ENCODE measurements around the gene IQSEC1.

Gene IQSEC1

DNA sequence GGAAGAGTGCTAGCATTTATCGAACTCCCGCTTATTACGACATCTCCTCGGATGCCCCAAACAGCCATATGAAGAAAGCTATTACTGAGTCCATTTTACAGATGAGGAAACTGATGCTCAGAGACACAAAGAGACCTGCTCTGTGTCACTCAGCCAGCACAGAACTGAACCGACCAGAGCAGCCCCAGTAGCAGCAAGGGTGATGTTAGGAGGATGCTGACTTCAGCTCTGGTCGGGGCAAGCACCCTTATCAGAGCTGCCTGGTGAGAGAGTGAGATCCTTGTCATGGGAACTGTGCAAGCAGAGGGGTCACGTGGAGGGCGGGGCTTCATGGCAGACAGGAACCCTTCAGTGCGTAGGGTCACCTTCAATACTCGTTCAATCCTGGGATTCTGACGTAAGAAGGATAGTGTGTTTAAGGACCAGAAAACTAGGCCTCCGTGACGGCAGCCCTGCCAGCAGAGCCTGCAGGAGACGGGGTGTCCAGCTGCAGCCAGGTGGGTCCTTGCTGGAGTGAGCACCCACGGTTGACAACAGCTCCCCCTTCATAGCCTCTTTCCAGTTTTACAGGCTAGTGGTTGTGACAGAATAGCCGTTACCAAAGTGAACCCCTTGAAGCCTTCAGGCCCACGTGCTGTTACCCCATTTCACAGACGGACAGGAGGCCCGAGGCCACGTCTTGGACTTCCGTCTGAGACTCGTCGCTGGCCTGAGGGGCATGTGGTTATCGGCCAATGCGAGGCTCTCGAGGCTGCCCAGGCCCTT is 12.0 kb upstream of the IQSEC1 start:
- DNase-seq = no peak

DNA sequence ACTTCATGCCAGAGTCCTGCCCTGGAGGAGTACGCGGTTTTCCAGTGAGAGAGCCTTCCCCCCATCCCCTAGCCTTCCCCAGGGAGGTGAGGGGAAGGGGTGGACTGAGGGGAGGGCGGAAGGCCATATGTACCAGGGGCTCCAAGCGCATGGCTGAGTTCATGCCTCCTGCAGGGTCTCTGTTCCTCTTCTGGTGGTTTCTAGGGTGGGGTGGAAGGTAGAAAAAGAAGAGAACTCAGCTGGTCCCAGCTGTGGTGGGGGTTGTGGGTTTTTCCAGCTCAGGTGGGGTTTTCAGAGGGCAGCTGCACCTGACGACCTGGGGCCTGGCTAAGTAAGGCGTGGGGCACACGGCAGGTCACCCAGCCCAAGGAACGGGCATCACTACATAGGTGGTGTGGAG is 10.7 kb upstream of the IQSEC1 start:
- DNase-seq = no peak

DNA sequence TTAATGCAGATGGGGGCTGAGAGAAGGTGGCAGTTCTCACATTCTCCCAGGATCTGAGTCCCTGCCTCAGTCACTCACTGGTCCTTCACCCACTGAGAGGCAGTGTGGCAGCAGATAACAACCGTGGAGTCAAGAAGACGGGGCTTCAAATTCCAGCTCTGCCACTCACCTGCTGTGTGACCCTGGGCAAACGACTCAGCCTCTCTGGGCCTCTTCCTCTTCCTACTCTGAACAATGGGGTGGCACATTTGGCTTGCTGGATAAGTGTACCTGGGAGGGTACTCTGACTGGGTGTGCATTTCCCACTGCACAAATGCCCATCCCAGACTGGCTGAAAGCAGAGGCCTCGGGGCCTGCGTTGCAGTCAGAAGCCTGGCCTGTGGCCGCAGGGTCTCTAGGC is 10.0 kb upstream of the IQSEC1 start:
- DNase-seq = no peak

DNA sequence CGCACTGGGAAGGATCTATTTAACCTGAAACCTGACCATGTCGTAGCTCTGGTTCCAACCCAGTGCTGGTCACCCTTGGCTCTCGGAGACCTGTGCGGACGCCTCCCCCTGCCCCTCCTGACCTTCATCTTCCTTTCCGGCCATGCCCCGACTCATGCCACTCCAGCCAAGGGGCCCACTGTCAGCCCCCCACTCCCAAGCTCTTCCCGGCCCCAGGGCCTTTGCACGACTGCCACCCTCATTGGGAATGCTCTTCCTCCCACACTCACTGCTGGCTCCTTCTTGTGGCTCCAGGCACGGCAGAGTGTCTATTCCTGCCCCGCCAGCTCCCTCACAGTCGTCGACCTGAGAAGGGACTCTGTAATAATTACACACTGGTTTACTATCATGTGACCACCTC is 9.4 kb upstream of the IQSEC1 start:
- no peak for DNase-seq

DNA sequence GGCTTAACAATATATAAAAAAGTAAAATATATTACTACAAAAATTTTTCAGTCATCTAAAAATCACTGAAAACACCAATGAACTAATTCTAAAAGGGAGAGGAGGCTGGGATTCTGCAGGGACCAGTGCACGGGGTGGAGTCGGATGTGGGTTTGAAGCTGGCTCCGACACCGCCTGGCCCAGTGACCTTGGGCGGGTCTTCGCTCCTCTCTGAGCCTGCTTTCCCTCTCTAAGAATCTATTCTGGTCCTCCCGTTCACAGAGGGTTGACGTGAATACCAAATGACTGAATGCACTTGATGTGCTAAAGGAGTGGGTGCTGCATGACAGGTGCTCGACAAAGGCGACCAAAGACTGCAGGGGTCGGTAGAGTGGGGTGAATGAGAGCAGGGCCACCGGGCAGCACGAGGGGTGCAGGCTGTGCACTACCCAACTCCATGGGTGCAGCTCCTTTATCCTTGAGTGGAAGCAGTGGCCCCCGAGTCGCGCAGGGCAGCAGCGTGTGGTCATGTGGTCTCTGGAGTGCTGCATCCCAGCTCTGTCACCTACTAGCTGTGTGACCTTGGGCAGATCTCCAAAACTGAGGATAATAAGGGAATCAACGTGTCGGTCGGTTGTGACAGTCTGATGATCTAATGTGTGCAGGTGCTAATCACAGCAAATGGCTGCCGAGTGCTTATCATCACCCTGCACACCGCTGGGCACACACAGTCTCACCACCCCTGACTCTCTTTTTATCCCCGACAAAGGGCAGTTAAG is 8.6 kb upstream of the IQSEC1 start:
- no peak for DNase-seq

DNA sequence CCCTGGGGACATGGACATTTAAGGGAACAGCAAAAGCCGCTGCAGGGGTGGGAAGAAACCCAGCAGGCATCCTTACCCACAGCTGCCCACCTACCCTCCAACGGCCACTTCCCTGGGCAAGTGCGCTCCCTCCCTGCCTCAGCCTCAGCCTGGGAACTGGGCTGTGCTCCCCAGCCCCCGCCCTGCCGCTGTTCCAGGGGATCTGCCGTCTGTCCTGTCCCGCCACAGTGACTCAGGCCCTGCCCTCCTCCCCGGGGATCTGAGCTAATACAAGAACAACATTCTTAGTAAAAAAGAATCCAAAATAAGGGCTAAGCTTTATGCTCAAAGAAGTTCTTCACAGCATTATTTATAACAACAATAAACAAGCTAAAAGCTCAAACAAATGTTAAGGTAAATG is 7.4 kb upstream of the IQSEC1 start:
- no peak for DNase-seq

DNA sequence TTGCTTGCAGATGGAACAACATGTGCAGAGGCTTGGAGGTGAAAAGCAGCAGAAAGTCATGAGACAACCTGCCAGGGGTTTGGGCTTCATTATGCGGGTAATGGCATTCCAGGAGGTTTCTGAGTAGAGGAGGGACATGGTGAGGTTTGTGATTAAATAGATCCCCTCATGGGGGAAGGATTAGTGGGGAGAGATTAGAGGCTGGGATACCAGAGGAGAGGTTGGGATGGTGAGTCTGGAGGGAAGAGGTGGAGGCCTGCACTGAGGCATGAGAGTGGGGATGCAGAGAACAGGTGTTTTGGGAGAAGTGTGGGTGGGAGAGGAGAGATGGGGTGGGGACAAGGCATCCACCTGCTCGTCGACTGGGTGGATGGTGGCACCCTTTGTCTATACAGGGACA is 6.8 kb upstream of the IQSEC1 start:
- no peak for DNase-seq

DNA sequence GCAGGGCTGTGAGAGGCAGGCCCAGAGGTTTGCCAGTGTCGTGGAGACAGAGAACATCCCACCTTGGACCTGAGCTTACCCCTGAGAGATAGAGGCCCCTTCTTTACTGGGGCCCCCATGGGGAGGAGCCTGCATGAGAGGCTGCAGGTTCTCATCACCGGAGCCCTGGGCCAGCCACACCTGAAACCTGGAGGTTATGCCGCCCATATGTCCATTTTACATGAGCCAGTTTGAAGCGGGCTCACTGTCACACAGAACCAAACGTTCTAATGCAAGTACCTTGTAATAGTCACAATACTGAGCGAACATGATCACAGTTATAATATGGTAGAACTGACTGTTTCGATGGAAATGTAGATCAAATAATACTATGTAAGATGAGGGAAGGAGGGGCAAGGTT is 6.3 kb upstream of the IQSEC1 start:
- DNase-seq = no peak

DNA sequence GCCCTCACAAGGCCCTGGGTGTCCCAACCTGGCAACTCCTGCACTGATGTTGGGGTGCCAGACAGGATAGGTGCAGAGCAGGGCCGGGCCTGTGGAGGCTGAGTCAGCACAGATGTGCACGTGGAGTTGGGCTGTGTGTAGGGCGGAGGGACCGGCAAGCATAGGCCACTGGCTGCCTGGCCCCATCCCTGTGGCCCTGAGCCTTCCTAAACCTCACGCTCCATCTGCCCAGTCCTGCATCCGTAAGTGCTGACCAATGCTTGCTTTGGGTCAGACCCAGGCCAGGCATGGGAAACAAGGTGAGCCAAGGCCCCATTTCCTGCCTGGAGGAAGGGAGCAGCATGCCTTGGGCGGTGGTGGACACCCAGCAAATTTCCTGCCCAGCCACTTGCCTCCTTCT is 5.8 kb upstream of the IQSEC1 start:
- DNase-seq = no peak

DNA sequence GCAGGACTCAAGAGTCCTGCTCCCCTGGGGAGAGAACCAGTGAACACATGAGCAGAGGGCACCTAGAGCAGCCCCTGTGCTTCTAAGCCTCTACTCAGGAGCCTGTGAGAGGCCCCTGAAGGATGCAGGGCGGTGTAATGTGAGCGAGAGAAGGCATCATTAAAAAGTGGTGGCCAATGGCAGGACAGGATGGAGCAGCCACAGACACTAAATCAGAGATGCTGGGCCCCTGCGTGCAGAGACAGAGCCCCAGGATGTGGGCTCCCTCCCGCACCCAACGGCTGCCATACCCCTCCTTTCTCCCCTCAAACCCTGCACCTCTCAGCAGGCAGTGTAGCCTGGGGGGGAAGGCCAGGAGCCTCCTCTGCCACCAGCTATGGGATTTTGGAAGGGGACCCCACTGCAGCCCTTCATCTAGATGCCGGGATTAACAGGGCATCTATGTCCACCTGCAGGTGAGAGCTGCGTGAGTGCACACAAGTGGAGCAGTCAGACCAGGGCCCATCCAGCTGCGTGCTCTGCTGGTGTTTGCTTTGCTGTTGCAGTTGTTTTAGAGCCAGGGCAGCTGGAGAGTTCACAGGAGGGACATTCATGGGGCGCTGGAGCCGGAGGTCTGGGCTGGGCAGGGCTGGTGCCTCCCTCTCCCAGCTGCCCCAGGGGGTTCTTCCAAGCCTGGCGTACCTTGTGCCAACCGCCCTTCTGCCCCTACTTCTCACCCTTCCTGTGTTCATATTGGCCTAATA is 5.1 kb upstream of the IQSEC1 start:
- no peak for DNase-seq

DNA sequence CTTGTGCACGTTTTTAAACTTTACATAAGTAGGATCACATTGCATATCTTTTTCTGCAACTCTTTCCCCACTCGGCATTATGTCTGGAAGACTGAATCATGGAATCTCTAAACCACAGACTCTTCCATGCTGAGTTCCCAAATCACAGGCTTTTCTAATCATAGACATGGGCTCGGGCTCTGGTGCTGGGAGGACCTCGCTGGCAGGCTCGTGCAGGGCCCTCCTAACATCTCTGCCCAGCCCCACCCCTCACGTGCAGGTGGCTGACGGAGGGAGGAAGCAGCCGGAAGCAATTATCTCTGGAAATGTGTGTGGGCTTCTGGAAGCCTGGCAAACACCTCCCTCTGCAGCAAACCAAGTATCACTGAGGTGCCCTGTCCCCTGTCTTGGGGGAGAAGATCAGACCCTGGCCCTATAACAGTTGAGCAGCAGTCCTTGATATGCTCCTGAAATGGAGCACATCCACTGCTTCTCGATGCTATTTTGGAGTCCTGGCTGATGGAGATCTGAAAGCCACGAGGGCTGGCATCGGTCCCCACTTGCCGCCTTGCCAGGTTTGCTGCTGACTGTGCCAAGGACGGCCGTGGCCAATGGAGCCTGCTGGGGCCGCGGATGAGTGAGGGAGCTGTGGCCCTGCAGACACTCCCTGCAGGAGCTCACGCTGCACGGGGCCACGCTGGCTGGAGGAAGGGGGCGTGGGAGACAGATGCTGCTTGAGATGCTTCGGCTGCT is 4.4 kb upstream of the IQSEC1 start:
- no peak for DNase-seq

DNA sequence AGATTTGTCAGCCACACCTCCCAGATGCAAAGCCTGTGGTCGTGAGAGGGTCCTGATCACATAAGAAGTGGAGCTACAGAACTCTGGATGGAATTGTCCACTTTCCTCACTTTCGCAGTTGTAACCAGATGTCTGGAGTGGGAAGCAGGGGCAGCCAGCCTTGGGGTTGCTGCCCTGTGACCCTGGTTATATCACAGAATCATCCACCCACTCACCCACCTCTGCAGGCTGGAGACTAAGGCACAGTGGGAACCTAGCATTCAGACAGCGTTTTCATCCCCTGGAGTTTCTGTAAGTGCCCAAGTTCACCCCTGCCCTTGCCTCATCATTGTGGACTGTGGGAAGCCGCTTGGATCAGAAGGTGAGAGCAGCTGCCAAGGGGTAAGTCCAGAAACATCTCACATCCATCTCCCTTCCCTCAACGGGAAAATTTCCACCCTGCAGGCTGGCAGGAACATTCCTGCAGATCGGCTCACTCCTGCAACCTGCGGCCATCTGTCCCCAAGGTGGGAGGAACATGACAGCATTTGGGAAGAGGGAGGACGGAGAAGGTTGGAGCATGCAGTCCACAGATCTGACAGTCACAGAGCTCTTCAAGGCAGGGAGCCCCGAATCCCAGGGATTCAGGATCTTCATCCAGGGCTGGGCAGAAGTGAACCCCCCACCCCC is 2.9 kb upstream of the IQSEC1 start:
- DNase-seq = no peak

DNA sequence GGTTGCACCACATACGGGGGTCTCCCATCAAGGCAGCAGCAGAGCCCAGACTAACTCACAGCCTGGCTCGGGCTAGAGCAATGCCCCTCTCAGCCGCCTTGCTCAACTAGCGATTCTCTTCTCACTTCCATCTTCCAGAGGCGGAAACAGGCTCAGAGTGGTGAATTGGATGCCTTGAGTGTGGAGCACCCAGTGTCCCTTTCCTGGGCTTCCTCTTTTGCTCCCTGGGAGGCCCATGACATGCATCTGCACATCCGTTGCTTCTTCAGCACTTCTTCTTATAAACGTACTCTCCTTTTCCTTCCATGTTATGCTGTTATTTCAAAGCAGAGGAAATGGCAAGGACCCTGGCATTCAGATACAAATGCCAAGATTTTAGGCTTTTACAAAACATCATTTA is 2.1 kb upstream of the IQSEC1 start:
- no peak for DNase-seq

DNA sequence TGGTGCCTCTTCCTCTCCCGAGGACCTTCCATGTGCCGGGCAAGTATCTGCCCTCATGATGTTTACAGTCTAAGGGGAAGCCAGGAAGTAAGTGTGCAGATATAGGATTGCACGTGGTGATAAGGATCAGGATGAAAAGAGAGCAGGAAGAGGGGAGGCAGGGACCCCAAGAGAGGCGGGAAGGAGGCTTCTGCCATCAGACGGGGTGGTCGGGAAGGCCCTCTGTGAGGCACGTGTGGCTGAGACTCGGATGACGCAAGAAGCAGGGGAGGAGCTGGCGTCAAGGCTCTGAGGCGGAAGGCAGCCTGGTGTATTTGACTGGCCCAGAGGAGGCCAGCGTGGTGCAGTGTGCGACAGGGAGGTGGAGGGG is 762 bp upstream of the IQSEC1 start:
- no peak for DNase-seq

DNA sequence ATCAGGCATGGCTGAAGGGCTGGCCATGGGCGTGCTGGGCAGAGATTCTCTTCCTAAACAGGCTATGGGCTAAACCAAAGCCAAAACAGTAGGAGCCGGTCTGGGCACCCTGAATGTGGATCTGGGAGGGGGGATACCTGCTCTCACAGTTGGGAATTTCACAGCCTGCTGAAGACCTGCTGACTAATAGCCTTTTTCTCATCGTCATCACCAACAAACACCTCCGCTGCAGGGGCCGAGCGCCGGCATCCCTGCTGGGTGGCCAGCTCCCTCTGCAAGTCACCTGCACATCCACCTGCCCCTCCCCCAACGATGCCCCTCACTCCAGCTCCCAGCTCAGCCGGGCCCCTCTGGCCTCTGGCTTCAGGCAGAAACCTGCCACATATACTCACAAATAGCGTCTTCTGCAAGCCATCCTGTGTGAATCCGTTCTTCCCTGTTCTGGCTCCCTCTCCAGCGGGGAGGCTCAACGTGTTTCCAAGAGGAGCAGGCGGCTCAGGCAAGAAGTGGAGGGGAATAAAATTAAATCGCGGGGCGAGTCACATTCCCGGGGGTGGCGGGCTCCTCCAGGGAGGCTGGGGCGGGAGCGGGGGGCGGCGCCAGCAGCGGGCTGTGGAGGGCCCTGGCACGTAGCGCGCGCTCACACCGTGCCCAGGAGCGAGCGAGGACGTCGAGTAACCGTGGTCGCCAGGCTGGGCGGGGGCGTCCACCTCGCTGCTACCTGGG is 466 bp downstream of the IQSEC1 start:
- no peak for DNase-seq

DNA sequence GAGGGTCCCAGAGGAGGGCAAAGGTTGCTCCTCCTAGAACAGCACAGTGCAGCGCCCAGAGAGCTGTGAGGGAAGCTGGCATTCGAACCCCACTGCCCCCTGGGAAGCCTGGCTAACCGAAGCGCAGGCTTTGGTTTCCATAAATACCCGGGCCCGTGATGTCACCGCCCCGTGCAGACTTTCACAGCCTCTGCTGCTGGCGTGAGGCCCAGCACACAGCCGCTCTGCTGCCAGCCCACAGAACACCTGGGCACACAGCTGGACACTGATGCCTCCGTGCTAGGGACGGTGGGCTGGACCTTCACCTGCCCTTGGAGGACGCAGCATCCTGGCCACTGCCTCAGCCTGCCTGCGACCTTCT is 1.0 kb downstream of the IQSEC1 start:
- no peak for DNase-seq

DNA sequence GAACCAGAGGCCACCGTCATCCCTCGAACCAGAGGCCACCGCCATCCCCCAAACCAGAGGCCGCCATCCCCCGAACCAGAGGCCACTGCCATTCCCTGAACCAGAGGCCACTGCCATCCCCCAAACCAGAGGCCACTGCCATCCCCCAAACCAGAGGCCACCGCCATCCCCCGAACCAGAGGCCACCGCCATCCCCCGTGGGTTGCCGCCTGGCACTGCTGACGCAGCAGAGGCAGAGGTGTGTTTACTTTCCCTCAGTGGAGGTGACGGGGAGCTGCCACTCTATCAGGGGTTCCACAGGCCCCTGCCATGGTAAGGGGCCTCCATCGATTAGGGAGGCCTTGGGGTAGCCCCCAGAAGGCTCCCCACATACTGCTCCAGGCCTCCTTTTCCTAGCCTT is 1.5 kb downstream of the IQSEC1 start:
- DNase-seq = no peak

DNA sequence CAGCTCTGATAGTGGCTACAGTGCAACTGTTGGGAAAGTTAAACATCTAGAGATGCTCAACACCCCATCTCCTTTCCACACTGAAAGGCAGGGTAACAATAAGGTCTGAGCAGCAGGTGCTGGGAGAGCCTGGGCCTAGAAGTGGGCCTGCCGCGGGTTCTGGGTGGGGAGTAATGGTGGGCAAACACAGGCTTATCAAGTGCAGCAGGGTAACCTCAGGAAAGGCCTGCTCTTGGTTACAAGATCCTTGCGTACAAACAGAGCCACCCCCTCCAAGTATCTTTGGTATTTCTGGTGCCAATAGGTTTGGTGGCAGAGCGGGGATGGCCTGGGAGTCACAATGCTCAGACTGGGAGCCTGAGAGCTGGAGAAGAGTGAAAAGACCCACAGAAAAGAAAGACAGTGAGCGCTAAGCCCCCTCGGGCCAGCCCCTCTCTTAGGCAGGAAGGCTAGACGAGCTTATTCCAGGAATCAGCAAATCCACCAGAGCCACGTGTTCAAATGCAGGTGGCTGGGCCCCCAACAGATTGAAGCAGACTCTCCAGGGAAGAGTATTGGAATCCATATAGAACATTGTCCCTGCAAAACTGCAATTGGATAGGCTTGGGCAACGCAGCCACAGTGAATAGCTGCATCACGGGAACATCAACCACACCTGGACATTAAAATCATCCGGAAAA is 2.7 kb downstream of the IQSEC1 start:
- DNase-seq = no peak

DNA sequence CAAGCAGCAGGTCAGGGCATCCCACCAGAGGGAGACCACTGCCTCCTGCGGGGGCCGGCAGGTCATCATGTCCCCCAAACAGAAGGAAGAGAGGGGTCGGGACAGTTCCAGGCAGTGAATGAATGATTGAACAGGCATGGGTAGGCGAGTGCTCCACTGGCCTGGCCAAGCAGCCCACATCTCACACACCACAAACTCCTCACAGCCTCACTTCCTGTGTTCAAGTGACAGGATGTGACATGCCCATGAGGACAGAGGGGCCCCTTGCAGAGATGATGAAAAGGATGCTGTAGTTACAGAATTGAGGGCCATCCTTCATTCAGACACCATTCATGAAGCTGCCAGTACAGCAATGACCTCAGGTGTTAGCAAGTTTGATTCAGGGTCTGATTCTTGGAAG is 3.7 kb downstream of the IQSEC1 start:
- DNase-seq = no peak

DNA sequence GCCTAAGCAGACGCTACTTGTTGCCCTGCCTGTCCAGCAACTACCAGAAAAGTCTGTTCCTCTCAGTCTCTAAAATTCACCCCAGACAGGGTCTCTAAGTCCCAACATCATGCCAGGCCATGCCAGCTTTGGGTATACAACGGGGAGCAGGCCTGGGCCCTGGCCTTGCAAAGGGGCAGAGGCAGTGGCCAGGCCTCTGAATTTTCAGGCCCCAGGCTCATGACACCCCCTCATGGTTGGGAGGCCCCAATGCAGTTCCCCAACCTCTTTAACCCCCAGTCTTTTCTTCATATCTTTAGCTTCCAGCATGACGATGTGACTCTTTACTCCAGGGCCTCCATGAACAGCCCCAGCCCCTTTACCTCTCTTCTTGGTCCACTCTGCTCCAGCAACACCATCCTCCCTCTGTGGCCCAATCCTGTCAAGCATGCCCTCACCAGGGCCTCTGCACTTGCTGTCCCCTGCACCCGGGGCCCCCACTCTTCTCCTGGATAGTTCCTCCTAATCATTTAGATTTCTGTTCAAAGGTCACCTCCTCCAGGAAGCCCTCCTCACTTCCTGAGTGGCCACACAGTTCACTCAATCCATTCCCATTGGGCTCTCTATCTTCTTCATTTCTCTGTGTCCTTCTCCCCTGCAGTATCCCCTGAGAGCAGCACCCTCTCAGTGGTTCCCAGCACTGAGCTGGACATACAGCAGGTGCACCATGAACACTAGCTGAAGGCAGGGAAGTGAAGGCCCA is 4.8 kb downstream of the IQSEC1 start:
- DNase-seq = no peak

DNA sequence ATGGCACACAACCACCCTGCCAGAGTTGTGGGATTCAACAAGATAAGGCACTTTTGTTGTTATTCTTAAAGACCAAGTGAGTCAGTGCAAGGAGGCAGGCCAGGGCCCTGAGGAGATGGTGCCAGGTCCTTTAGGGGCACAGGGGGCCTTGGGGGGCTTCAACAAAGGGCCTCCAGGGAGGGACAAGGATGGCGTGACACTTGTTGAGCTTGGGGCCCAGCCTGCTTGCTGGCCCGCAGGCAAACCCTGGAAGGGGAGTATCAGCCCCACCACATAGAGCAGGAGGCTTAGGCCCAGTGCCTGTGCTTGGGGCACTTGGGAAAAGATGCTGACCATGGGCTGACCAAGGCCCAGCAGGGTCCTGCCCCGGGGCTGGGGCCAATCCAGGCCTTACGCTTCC is 5.5 kb downstream of the IQSEC1 start:
- DNase-seq = no peak

Data from activated CD4-positive, alpha-beta T cell treated with anti-CD3 and anti-CD28 coated beads, Interleukin-2, amount 50 U/mL, for 4 hours (primary cell).